ENCODE results near the gene ZBTB22.

Gene ZBTB22

GRCh38 chr6:33278392-33278741 lies 39.2 kb downstream of the ZBTB22 start:
- DNase-seq (ENCODE audit: low spot score): no peak

GRCh38 chr6:33277663-33278391 lies 39.7 kb downstream of the ZBTB22 start:
- peak; percentile 38 for DNase-seq (ENCODE audit: low spot score)

DNA sequence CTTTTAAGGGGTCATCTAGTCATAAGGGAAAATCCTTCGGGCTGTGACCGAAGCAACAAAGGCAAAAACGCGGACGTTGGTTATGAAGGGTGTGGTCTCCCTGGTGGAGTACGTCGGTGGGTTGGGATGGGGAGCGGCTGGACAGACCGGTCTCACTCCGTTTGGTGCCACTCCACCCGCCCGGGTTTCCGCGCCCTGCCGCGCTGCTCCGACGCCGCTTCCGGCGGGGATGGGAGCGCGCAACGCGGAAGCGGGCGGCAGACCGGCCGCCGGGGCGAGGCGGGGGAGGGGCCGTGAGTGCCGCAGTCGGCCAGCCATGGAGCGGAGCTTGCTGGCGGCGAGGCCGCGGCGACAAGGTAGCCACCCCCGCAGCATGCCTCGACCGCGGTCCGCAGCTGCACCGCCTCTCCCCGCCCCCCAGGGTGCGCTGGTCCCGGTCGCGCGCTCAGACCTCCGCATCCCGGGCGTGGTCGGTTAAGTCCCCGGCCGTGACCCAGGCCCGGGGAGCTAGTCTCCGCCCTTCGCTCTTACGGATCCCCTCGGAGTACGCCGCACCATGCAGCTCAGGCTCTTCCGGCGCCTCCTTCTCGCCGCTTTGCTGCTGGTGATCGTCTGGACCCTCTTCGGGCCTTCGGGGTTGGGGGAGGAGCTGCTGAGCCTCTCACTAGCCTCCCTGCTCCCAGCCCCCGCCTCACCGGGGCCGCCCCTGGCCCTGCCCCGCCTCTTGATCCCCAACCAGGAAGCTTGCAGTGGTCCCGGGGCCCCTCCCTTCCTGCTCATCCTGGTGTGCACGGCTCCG lies 40.5 kb downstream of the ZBTB22 start, which contains the start of gene B3GALT4:
Gene B3GALT4, plus strand, starts transcription at position 260 of the 799 bp plus-strand sequence. Its CDS starts 297 bp downstream, at position 557.
- peak; percentile 89 for DNase-seq (ENCODE audit: low spot score)

DNA sequence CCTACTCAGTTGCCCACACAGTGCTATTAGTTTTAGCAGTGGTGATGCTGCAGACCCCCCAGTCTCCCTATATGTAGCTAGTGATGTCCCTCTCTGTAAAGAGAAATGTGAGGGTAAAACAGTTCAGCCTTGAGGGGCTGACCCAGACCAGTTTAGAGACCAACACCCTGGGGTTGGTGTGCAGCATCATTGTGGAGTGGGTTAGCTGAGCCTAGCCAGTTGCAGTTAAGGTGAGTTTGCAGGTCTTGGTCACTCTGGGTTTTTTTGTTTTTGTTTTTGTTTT lies 41.0 kb downstream of the ZBTB22 start:
- DNase-seq (ENCODE audit: low spot score): no peak

- peak; percentile 37 for DNase-seq (ENCODE audit: low spot score)
Observed at GRCh38 chr6:33275795-33276580, 41.6 kb downstream of the ZBTB22 start.

DNA sequence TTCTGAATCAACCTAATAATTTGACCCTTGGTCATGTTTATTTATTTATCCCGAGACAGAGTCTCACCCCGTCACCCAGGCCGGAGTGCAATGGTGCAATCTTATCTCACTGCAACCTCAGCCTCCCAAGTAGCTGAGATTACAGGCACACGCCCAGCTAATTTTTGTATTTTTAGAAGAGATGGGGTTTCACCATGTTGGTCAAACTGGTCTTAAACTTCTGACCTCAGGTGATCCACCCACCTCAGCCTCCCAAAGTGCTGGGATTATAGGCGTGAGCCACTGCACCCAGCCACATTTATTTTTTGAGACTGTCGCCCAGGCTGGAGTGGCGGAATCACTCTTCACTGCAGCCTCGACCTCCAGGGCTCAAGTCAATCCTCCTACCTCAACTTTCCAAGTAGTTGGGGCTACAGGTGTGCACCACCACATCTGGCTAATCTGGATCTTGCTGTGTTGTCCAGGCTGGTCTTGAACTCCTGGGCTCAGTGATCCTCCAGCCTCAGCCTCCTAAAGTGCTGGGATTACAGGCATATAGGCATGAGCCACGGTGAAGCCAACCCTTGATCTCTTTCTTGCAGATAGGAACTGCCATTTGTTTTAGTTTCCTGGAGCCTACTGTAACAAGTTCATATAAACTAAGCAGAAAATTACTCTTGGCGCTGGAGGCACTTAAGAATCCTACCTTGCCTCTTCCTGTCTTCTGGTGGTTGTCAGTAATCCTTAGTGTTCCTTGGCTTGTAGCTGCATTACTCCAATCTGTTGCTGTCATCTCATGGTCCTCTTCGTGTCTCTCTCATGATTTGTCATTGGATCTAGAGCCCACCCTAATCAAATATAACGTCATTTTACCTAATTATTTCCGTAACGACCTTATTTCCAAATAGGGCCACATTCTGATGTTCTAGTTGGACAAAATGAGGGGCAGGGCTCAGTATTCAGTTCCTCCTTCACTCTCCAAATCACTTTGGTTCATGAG lies 43.3 kb downstream of the ZBTB22 start:
- peak; percentile 62 for DNase-seq (ENCODE audit: low spot score)

DNA sequence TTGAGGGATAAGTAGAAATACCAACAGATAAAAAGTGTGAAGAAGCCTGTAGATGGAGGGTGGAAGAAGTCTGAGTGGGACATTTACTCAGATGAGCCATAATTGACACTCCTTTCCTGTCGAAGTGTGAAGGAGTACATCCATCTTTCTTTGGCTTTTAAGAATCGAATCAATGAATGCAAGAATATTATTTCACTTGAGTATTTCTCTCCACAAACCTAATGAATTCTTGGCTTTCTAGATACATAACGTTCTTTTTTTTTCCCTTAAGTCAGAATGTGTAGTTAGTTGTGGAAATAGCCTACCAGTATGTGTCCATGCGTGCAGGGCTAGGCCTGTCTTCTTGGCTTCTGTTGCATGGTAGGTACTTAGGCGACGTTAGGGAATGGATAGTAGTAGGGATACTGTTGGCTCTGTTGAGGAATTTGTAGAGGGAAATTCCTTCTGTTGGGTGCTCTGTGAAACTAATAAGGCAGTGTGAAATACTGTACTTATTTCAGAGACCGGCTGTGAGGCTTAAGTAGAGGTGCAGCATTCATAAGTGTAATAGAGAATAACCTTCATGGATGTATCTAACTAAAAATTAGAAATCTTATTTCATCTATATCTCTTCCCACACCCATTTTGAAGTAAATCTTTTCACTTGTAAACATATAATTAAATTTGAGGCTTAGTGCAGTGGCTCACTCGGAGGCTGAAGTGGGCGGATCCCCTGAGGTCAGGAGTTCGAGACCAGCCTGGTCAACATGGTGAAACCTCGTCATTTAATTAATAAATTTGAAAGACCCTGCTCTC lies 44.2 kb downstream of the ZBTB22 start:
- peak; percentile 40 for DNase-seq (ENCODE audit: low spot score)

- no peak for DNase-seq (ENCODE audit: low spot score)
Observed at GRCh38 chr6:33272275-33273128, 45.0 kb downstream of the ZBTB22 start.

DNA sequence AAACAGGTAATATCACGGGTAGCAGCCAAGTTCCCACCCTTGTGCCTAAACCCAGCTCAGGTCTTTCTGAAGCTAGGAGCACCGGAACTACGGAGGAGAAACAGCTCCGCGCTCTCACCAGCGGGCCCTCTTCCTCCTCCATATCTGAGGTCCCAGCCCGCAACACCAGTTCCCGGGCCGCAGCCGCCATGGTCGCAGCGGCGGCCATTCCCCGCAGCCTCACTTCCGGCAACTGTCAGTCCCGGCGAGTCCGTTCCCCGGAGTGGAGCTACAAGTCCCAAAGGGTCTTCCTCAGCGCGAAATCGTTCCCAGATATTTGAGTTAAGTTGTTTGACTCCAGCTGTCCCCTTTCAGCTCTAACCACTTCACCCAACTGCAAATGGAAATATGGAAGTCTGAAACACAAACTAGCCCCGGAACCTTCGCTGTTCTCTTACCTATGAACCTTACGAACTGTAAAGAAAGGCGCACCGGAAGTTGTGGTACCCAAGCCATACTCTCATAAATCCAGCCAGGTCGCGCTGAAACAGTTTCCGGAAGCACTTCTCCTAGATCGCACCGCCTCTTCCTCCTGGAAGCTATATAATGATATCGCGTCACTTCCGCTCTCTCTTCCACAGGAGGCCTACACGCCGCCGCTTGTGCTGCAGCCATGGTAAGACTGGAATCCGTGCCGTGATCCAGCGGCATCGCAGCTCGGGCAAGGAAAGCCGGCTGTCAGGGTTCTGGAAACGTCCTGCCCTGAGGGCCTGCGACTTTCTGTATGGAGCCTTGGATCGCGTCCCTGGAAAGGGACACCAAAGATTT lies 45.9 kb downstream of the ZBTB22 start, which contains the start of the genes RPS18 and VPS52:
Gene RPS18, plus strand, starts transcription at position 608 of the 807 bp plus-strand sequence. Its CDS starts 45 bp downstream, at position 653.
Gene VPS52, minus strand, starts transcription at position 409 of the 807 bp plus-strand sequence. Its CDS starts 201 bp downstream, at position 208.
- peak; percentile 98 for DNase-seq (ENCODE audit: low spot score)

DNA sequence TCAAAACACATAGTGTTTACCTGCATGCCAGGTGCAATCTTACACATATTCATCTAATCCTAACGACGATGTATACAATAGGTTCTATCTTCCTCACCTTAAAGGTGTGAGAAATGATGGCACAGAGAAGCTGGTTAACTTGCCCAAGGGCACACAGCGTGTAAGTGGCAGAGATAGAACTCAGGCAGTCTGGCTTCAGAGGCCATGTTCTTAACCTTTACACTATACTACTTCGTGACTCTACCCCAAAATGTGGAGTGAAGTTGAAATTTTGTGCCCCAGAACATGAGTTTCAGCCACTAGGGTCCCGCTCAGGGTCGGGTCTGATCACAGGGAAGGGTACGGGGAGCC lies 46.5 kb downstream of the ZBTB22 start:
- DNase-seq (ENCODE audit: low spot score): peak; percentile 67

Measured in RKO (cell line).